A549 treated with GW870086 at 1 μM for 4 hours (cell line): ENCODE measurements around the gene EDEM3. TPM values are rescaled to one million over a fixed set of nuclear protein-coding genes. Genes with fewer than 3 reads are reported as not detected.

ENCODE experiments used
- total RNA-seq: library from RNA; stranded (reverse); fragments of 200-300 nt; extraction: Qiagen RNA extraction; gene quantifications from 5 replicates; pipeline ENCODE4 v1.2.3, GENCODE V29; 2022; ENCODE audit warnings: low read depth

The EDEM3 gene
- total RNA-seq, result 6.1 to 10.1 TPM (median 8.2 TPM) in 5 replicates

GRCh38 chr1:184754476-184755225, at the start of gene EDEM3:
Gene EDEM3, minus strand, starts transcription at chr1:184754858. Its CDS starts 212 bp downstream, at chr1:184754646.

Other genes with a start within 250 kb of the EDEM3 start
- gene NIBAN1, start 219.7 kb upstream of the EDEM3 start, total RNA-seq, result 0.80 to 1.2 TPM (median 0.88 TPM) in 5 replicates